NT2/D1 (cell line): ENCODE measurements around the gene MYOF.

ENCODE experiments used
- YY1 ChIP-seq: IDR thresholded peaks from 2 replicates; pipeline ENCODE4 v1.6.1; 2011; ENCODE audit not compliant: insufficient read length, insufficient read depth
- ZNF274 ChIP-seq: IDR thresholded peaks from 2 replicates; pipeline ENCODE4 v1.6.1; 2011; ENCODE audit warnings: mild to moderate bottlenecking, low read depth, low read length

DNA sequence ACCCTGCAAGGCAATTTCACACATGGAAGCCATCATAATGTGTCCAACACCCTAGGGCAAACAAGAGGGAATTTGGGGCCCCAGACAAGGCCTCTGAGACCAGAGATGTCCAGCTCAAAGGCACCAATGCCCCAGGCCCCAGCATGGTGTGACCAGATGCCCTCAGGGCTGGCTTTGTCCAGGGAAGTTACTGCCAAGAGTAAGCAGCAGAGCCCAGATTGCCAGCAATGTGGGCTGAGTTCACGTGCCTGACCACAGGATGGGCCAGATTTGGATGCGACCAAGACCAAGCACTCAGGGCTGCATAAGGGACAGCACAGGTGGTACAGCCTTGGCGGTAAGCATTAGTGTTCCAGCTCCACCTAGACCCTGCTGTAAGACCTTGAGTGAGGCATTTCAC, 12.7 kb downstream of the MYOF start:
- TF ChIP-seq YY1 (no peak), ZNF274 (no peak)
